Breast epithelium (tissue), 4 donors: ENCODE results near the gene TRIM28. TPM values are rescaled to one million over a fixed set of nuclear protein-coding genes. Genes with fewer than 3 reads are reported as not detected.

Experiments used
- DNase-seq, 2 donors: peaks; one replicate each; pipeline ENCODE4 v3.0.0-alpha.2; 2019; ENCODE audit warnings: low spot score in 2 of 2
- H3K27ac ChIP-seq, 2 donors: fragments of 200-600 bp; sonication (generic) in 1 of 2; one replicate each; pipeline ENCODE4 v1.5.1; 2016 to 2019; ENCODE audit warnings: mild to moderate bottlenecking in 1 of 2
- H3K27me3 ChIP-seq, 2 donors: fragments of 200-600 bp; sonication (generic) in 1 of 2; one replicate each; pipeline versions ENCODE4 v1.5.1 to v1.6.0; 2017 to 2019; ENCODE audit warnings: control low read depth in 1 of 2, mild to moderate bottlenecking in 1 of 2
- H3K36me3 ChIP-seq: fragments of 200-600 bp; one replicate; pipeline ENCODE4 v1.5.1; 2019
- H3K4me1 ChIP-seq, 2 donors: fragments of 200-600 bp; sonication (generic); one replicate each; pipeline ENCODE4 v1.5.1; 2016 to 2019; ENCODE audit warnings: control low read depth in 1 of 2
- H3K4me3 ChIP-seq, 3 donors: fragments of 200-600 bp; sonication (generic); 1 replicate in 2 of 3; 2 replicates in 1 of 3; pipeline ENCODE4 v1.5.1; 2016 to 2019; ENCODE audit warnings: mild to moderate bottlenecking in 3 of 3, moderate library complexity in 2 of 3
- H3K9me3 ChIP-seq, 2 donors: fragments of 200-600 bp; sonication (generic) in 1 of 2; one replicate each; pipeline ENCODE4 v1.5.1; 2016 to 2019; ENCODE audit warnings: control low read depth in 1 of 2
- CTCF ChIP-seq, 3 donors: fragments of 450-650 bp; IDR thresholded peaks; one replicate each; pipeline ENCODE4 v1.5.1; 2016 to 2017; ENCODE audit warnings: antibody characterized with exemption in 3 of 3, mild to moderate bottlenecking in 3 of 3, moderate library complexity in 3 of 3
- POLR2A ChIP-seq: fragments of 450-650 bp; IDR thresholded peaks from one replicate; pipeline ENCODE4 v1.6.1; 2016; ENCODE audit warnings: antibody characterized with exemption, mild to moderate bottlenecking, moderate library complexity
- POLR2AphosphoS5 ChIP-seq, 3 donors: sonication (generic); formaldehyde crosslinking; IDR thresholded peaks; one replicate each; pipeline ENCODE4 v1.6.1; 2017; ENCODE audit warnings: antibody characterized with exemption in 3 of 3
- intact Hi-C: fragments of 100-400 bp; cut with DNase I; formaldehyde crosslinking; loops from one replicate; pipeline ENCODE4 v1.15.1; 2023; ENCODE audit warnings: low total_unique reads
- total RNA-seq, 3 donors: library from RNA; depleted of rRNA; stranded (reverse); fragments of >200 nt; gene quantifications; one replicate each; pipeline ENCODE4 v1.1.0, GENCODE V29; 2016

TRIM28 gene
- total RNA-seq, 3 donors from 2014 or later: 110 to 190 (median 173) TPM

- intact Hi-C loops: no loop called here
- no peak for DNase-seq
- peaks cover 9 to 21% of the 10 kb centered on the region in 2 donors for H3K4me1 ChIP-seq
- peak overlapping the region in 1 of 3 donors; percentile 93 for H3K4me3 ChIP-seq
- no peaks in the 10 kb centered on the region for H3K36me3 ChIP-seq
- H3K27ac ChIP-seq: peak overlapping the region in 1 of 2 donors; percentile 95
- H3K27me3 ChIP-seq: no peaks in the 10 kb centered on the region
- TF ChIP-seq POLR2A (no peak), CTCF (IDR thresholded peaks at IDR 0.05) (no peak), POLR2AphosphoS5 (IDR thresholded peaks at IDR 0.05) (no peak)
- H3K9me3 ChIP-seq: no peaks in the 10 kb centered on the region
Measured at GRCh38 chr19:58516964-58517833, 26.7 kb upstream of the TRIM28 start.

DNA sequence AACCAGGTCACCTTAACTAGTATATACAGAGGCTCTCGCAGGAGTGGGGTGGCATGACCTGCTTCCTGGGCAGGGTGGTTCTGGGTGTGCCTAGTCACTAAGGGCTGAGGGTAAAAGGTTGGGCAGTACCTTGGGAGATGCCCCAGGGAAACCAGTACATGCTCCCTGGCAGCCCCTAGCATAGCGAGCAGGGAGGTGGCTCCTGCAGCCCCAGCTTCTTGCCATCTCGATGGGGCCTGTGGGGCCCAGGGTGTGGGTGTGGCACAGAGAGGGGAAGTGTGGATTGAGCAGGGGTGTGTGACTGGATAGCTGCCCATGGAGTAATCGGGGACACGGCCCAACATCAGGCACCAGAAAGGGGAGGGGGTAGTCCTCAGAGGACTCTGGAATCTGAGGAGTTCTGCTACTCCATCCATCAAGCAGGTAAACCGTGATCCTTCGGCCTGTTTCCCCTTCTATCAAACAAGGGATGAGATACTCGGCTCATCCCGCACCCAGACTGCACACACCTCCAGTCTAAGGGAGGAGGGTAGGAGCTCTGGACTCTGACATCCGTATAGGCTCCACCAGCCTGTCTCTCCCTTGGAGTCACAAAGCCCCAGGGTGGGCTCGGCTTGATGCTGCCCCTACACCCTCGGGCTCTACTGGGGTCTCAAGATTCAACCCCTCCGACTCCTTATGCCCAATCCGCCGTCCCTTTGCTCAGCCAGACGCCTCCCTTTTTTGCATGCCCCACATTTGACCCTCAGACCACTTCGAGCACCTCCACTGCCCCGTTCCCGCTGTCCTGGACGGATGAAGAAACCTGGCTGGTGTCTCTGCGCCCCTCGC lies 25.4 kb upstream of the TRIM28 start:
- DNase-seq: no peak
- H3K9me3 ChIP-seq: no peaks in the 10 kb centered on the region
- TF ChIP-seq CTCF (IDR thresholded peaks at IDR 0.05): peak in 1 of 3 donors; percentile 48
- TF ChIP-seq POLR2A: no peak
- peak overlapping the region; percentile 93 to 95 for H3K27ac ChIP-seq
- no peaks in the 10 kb centered on the region for H3K27me3 ChIP-seq
- intact Hi-C loops: no loop called here
- peak overlapping the region; percentile 82 to 93 (median 84) for H3K4me3 ChIP-seq
- no peaks in the 10 kb centered on the region for H3K36me3 ChIP-seq
- peaks cover 9 to 21% of the 10 kb centered on the region in 2 donors for H3K4me1 ChIP-seq

DNA sequence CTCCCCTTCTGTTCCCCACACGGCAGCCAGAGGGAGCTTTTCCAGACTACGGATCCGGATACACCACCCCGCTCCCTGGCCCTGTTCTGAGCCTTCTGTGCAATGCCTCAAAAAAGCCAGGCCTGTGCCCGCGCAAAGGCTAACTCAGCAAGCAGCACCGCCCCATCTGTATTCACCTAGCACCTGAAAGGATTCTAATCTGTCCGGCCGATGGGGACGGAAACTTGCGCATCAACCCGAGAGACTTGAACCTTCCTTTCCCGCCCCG lies 24.8 kb upstream of the TRIM28 start:
- TF ChIP-seq CTCF (IDR thresholded peaks at IDR 0.05) (peak in 1 of 3 donors; percentile 39), POLR2AphosphoS5 (IDR thresholded peaks at IDR 0.05) (no peak)
- peaks cover 9 to 21% of the 10 kb centered on the region in 2 donors for H3K4me1 ChIP-seq
- H3K36me3 ChIP-seq: no peaks in the 10 kb centered on the region
- H3K27me3 ChIP-seq: no peaks in the 10 kb centered on the region
- intact Hi-C loops: no loop called here
- H3K4me3 ChIP-seq: peak overlapping the region; percentile 82 to 93 (median 84)
- H3K9me3 ChIP-seq: no peaks in the 10 kb centered on the region
- peak overlapping the region; percentile 93 to 95 for H3K27ac ChIP-seq
- peak; percentile 53 to 74 for DNase-seq

- peak within 1 kb of the TSS; percentile 93 to 95 for H3K27ac ChIP-seq
- no peaks in the 10 kb centered on the region for H3K27me3 ChIP-seq
- no peaks in the 10 kb centered on the region for H3K36me3 ChIP-seq
- peak; percentile 90 to 92 for DNase-seq
- H3K4me1 ChIP-seq: peaks cover 9 to 17% of the 10 kb centered on the region in 2 donors
- H3K9me3 ChIP-seq: no peaks in the 10 kb centered on the region
- intact Hi-C loops: loop anchor here (1.0 kb wide), 1 partner anchor 40 kb away; no protein-coding TSS in a partner anchor
- H3K4me3 ChIP-seq: peak within 1 kb of the TSS; percentile 82 to 93 (median 84)
- TF ChIP-seq CTCF (IDR thresholded peaks at IDR 0.05): peak; percentile 77 to 87 (median 78)
- peak; percentile 92 to 94 (median 93) for TF ChIP-seq POLR2AphosphoS5 (IDR thresholded peaks at IDR 0.05)
- no peak for TF ChIP-seq POLR2A
Measured at GRCh38 chr19:58519355-58520256, 24.3 kb upstream of the TRIM28 start, which contains the start of gene ZBTB45. Gene ZBTB45, minus strand, starts transcription at chr19:58519810. Its CDS starts 2,137 bp downstream, at chr19:58517673.
